HepG2 (cell line): ENCODE measurements around the gene CHST14. TPM values are rescaled to one million over a fixed set of nuclear protein-coding genes. Genes with fewer than 3 reads are reported as not detected.

ENCODE experiments used
- FOXC1 ChIP-seq: sonication (generic); formaldehyde crosslinking; IDR thresholded peaks from 2 replicates; pipeline ENCODE4 v1.8.0; 2022; ENCODE audit warnings: mild to moderate bottlenecking, missing genetic modification reagents, borderline replicate concordance
- HMGXB4 ChIP-seq, 2 experiments: sonication (generic) in 1 of 2; formaldehyde crosslinking in 1 of 2; IDR thresholded peaks; 2 replicates each; pipeline versions ENCODE4 v1.4.0 to v1.6.1; 2018 to 2020; ENCODE audit warnings: missing genetic modification reagents in 2 of 2, borderline replicate concordance in 1 of 2, low read depth in 1 of 2, mild to moderate bottlenecking in 1 of 2, missing biosample characterization in 1 of 2
- MAF1 ChIP-seq: sonication (generic); formaldehyde crosslinking; IDR thresholded peaks from 2 replicates; pipeline ENCODE4 v1.5.0; 2020; ENCODE audit warnings: missing genetic modification reagents, borderline replicate concordance
- NPAS2 ChIP-seq: sonication (generic); formaldehyde crosslinking; IDR thresholded peaks from 2 replicates; pipeline ENCODE4 v1.8.0; 2022; ENCODE audit warnings: mild to moderate bottlenecking, missing genetic modification reagents, borderline replicate concordance
- REL ChIP-seq: sonication (generic); formaldehyde crosslinking; conservative IDR thresholded peaks from 2 replicates; pipeline ENCODE4 v1.8.0; 2022; ENCODE audit warnings: mild to moderate bottlenecking, missing genetic modification reagents, moderate library complexity
- RFX3 ChIP-seq: IDR thresholded peaks from 2 replicates; pipeline ENCODE4 v1.6.1; 2016; ENCODE audit warnings: missing biosample characterization, missing genetic modification reagents
- SMAD1 ChIP-seq: sonication (generic); formaldehyde crosslinking; IDR thresholded peaks from 2 replicates; pipeline ENCODE4 v1.4.0; 2020; ENCODE audit warnings: missing genetic modification reagents, low read depth, mild to moderate bottlenecking, borderline replicate concordance
- TERF1 ChIP-seq: sonication (generic); formaldehyde crosslinking; IDR thresholded peaks from 2 replicates; pipeline ENCODE4 v1.8.0; 2022; ENCODE audit warnings: mild to moderate bottlenecking, missing genetic modification reagents, moderate library complexity
- ZNF276 ChIP-seq: sonication (generic); formaldehyde crosslinking; IDR thresholded peaks from 2 replicates; pipeline ENCODE4 v1.4.0; 2020; ENCODE audit warnings: mild to moderate bottlenecking, low read depth, missing genetic modification reagents
- ZNF318 ChIP-seq: sonication (generic); formaldehyde crosslinking; IDR thresholded peaks from 2 replicates; pipeline ENCODE4 v1.4.0; 2020; ENCODE audit warnings: mild to moderate bottlenecking, missing genetic modification reagents
- ZNF354B ChIP-seq: sonication (generic); formaldehyde crosslinking; IDR thresholded peaks from 2 replicates; pipeline ENCODE4 v1.8.0; 2022; ENCODE audit warnings: mild to moderate bottlenecking, missing genetic modification reagents
- ZNF432 ChIP-seq: sonication (generic); formaldehyde crosslinking; IDR thresholded peaks from 2 replicates; pipeline ENCODE4 v1.5.0; 2020; ENCODE audit warnings: missing genetic modification reagents, mild to moderate bottlenecking, borderline replicate concordance
- ZNF615 ChIP-seq: sonication (generic); formaldehyde crosslinking; IDR thresholded peaks from 2 replicates; pipeline ENCODE4 v1.5.0; 2020; ENCODE audit warnings: mild to moderate bottlenecking, missing genetic modification reagents, borderline replicate concordance
- ZSCAN9 ChIP-seq: IDR thresholded peaks from 2 replicates; pipeline ENCODE4 v1.6.1; 2016; ENCODE audit warnings: borderline replicate concordance
- ZZZ3 ChIP-seq: sonication (generic); formaldehyde crosslinking; IDR thresholded peaks from 2 replicates; pipeline ENCODE4 v1.4.0; 2020; ENCODE audit warnings: missing genetic modification reagents, mild to moderate bottlenecking, borderline replicate concordance
- polyA plus RNA-seq, 8 experiments: library from polyadenylated mRNA; depleted of rRNA in 3 of 8; stranded (reverse) in 7 of 8; unstranded in 1 of 8; fragments of >200 nt; fragmentation: Illumina TruSeq in 4 of 8; extraction: Trizol in 4 of 8; gene quantifications; 2 replicates each; pipeline versions ENCODE4 v1.2.1 to v1.2.3, GENCODE V29; 2011 to 2016; ENCODE audit warnings: low read depth in 4 of 8, missing spikeins in 1 of 8, mixed read lengths in 1 of 8; ENCODE audit not compliant: insufficient read depth in 1 of 8
- total RNA-seq, 5 experiments: library from RNA; depleted of rRNA; stranded (reverse); fragments of >200 nt; fragmentation: Illumina TruSeq; extraction: Trizol; gene quantifications; 2 replicates each; pipeline ENCODE4 v1.2.3, GENCODE V29; 2016; ENCODE audit warnings: low read depth in 1 of 5

Gene CHST14
- total and polyA plus RNA-seq, 2 of the 13 experiments (the other 11 are each of a cell fraction or from before 2014, with no cell fraction given), result 8.9 to 12.4 TPM

GRCh38 chr15:40506964-40507571 is 36.3 kb downstream of the CHST14 start (continued):
- no peak for TF ChIP-seq ZNF318 (CRISPR knock-in tag)
- TF ChIP-seq RFX3 (CRISPR knock-in tag), result no peak
- TF ChIP-seq HMGXB4 (CRISPR knock-in tag; IDR thresholded peaks at IDR 0.05; ENCODE audit: borderline replicate concordance in 1 of 2, low read depth in 1 of 2), result peak; percentile 67 to 85; a peak in 3 of 4 replicates
- no peak for TF ChIP-seq FOXC1 (CRISPR knock-in tag)
- no peak for TF ChIP-seq SMAD1 (CRISPR knock-in tag)
- TF ChIP-seq ZNF615, result no peak
- TF ChIP-seq MAF1, result no peak
- no peak for TF ChIP-seq TERF1 (CRISPR knock-in tag)
- no peak for TF ChIP-seq ZNF276 (CRISPR knock-in tag)
- no peak for TF ChIP-seq REL (CRISPR knock-in tag)
- TF ChIP-seq ZNF432, result no peak
- 0 out of 2 replicates have a peak, but pooled peaks have one; percentile 58 for TF ChIP-seq ZNF354B
- no peak for TF ChIP-seq ZZZ3 (CRISPR knock-in tag)
- TF ChIP-seq NPAS2 (CRISPR knock-in tag), result no peak
- no peak for TF ChIP-seq ZSCAN9 (CRISPR knock-in tag)
